ENCODE results near the gene THAP11.
"Not testable (repeated sequence)": the region's sequence is repeated elsewhere in the genome, so short reads cannot be mapped to it uniquely, and the experiment has no call there.

Gene THAP11

DNA sequence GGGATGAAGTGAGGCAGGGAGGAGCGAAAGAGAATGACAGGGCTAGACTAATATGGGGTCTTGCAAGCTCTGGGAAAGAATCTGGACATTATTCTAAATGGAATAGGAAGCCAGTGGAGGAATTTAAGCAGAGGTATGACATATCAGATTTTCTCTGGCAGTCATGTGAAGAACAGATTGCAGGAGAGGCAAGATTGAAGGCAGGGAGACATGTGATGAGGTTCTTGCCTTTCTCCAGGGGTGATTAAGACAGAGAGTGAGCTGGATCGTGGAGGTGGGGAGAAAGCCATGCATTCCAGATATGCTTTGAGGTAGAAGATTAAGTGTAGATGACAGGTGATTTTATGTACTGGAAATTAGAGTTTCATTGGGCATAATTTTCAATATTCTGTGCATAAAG is 4.3 kb upstream of the THAP11 start:
- no peak for DNase-seq

DNA sequence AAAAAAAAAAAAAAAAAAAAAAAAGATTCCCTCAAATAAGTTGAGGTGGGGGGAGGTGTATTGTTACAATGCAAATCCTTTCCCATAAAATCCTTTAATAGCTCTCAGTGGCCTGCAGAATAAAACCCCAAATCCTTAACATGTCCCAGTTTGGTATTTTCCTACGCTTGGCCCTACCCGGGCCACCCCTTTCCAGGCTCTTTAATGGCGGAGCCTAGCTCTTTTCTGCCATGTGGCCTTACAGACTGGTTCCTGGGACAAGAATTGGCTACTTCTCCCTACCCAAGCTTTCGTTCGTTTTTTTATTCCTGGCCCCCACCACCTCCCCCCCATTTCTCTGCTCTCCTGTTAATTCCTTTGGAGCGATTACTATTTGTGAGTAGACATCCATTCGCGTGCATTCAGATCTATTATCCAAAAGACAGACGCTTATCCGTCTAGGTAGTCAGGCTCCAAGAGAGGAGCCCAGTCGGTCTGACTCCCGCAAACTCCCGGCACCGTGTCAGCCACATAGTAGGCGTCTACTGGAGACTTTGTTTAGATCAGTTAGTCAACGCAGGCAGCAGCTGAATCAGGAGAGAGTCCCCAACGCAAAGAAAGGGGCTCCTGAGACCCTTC is 813 bp upstream of the THAP11 start:
- no peak for DNase-seq

DNA sequence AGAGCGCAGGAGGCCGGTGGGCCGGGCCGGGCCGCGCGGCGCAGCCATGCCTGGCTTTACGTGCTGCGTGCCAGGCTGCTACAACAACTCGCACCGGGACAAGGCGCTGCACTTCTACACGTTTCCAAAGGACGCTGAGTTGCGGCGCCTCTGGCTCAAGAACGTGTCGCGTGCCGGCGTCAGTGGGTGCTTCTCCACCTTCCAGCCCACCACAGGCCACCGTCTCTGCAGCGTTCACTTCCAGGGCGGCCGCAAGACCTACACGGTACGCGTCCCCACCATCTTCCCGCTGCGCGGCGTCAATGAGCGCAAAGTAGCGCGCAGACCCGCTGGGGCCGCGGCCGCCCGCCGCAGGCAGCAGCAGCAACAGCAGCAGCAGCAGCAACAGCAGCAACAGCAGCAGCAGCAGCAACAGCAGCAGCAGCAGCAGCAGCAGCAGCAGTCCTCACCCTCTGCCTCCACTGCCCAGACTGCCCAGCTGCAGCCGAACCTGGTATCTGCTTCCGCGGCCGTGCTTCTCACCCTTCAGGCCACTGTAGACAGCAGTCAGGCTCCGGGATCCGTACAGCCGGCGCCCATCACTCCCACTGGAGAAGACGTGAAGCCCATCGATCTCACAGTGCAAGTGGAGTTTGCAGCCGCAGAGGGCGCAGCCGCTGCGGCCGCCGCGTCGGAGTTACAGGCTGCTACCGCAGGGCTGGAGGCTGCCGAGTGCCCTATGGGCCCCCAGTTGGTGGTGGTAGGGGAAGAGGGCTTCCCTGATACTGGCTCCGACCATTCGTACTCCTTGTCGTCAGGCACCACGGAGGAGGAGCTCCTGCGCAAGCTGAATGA is 606 bp downstream of the THAP11 start:
- DNase-seq = peak; percentile 30

DNA sequence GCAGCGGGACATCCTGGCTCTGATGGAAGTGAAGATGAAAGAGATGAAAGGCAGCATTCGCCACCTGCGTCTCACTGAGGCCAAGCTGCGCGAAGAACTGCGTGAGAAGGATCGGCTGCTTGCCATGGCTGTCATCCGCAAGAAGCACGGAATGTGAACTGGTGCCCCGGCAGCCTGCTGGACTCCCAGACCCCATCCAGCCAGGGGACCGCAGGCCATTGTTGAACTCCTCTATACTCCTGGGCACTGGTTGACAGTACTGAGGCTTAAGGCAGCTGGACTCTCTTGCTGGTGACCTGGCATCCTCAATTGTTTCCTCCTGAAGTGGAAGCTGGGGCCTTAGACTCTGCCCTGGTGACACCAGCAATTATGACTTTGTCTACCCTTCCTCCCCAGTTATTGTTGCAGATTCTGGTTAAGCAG is 1.2 kb downstream of the THAP11 start:
- DNase-seq = peak; percentile 30

DNA sequence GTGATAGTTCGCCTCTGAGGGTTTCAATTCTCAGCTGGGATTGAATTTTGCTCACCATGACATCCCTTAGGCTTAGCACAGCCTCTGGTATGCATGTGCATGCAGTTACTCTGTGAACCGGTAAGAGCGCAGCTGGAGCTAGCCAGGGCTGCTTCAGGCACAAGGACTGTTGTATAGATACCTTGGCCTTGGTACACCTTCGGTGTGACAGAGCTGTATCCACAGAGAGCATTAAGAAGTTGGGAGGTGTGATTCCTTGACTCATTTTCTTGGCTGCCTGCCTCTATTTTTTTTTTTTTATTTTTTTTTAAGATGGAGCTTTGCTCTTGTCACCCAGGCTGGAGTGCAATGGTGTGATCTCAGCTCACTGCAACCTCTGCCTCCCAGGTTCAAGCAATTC is 2.4 kb downstream of the THAP11 start:
- peak; percentile 9 for DNase-seq

DNA sequence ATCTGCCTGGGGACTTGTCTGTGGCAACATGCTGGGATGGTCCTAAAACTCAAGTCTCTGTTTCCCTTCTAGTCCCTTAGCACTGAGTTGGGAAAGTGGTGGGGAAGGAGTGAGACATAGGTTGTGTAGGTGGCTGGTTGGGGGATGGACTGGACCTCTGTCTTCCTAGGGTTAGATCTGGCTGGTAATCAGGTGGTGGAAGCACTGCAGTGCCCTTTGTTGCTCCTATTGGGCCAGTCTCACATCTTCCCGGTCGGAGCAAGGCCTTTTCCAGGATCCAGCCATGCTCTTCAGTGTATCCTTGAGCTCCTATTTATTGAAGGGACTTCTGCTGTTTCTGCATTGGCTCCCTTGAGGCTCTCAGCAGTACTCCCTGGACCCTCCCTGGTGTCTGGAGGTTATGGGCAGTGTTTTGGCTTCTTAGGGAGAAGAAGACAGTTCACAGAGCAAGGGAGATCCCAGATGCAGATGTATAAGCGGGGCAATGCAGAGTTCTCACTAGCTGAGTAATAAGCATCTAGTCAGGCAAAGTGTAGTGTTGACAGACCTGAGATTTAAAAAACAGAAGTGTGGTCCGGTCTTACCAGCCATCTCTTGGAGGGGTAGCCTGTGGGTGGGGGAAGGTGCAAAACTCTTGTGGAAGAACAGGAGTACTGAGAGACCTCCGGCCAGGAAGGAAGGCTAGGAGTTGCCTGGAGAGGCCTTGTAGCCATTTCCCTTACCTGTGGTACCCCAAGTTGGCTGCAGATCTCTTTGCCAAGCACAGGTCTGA is 3.4 kb downstream of the THAP11 start:
- DNase-seq = no peak

DNA sequence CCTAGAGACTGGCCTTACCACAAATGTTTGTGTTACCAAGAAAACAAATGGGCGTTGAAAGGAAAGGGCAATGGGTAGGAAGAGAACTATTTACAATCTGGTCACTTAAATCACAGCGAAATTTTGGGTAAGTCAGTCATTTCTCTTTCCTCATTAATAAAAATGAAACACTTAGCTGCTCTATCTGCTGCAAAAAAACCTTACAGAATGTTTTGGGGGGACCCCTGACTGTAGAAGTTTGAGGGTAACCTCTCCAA is 3.9 kb downstream of the THAP11 start:
- no peak for DNase-seq

DNA sequence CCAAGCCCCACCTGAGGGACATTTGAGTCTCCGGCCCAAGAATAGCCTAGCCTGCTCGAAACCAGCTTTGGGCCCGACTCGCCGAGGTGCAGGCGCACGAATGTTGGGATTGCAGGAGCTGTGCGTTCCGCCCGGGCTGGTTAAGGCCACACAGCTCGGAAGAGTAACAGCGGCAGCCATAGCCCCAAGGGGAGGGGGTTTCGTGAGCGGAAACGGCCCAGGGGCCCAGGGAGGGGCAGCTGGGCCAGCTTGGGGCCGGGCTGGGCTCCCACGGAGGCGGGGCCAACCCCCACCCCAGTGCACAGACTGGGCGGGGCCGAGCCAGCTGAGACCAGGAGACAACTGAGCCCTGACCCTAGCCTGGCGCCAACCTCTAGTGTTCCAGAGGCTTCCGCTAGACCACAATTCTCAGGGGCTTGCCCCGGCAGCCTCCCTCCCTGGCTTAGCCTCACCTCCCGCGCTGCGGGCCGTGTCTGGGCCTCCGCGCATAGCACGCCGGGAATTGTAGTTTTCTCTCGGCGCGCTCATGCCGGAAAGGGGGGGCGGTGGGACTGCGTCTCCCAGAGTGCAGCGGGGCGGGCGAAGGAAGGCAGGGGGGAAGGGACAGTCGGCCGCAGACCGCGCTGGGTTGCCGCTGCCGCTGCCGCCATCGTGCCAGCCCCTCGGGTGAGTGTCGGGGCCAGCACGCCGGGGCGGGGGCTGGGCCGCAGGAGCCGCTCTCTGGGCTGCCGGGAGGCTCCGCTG is 4.4 kb downstream of the THAP11 start, which contains the start of gene NUTF2:
TSS of gene NUTF2 (plus strand) at position 614 of the 744 bp plus-strand sequence. CDS start 18,198 bp downstream, outside the sequence.
- DNase-seq = peak; percentile 86

DNA sequence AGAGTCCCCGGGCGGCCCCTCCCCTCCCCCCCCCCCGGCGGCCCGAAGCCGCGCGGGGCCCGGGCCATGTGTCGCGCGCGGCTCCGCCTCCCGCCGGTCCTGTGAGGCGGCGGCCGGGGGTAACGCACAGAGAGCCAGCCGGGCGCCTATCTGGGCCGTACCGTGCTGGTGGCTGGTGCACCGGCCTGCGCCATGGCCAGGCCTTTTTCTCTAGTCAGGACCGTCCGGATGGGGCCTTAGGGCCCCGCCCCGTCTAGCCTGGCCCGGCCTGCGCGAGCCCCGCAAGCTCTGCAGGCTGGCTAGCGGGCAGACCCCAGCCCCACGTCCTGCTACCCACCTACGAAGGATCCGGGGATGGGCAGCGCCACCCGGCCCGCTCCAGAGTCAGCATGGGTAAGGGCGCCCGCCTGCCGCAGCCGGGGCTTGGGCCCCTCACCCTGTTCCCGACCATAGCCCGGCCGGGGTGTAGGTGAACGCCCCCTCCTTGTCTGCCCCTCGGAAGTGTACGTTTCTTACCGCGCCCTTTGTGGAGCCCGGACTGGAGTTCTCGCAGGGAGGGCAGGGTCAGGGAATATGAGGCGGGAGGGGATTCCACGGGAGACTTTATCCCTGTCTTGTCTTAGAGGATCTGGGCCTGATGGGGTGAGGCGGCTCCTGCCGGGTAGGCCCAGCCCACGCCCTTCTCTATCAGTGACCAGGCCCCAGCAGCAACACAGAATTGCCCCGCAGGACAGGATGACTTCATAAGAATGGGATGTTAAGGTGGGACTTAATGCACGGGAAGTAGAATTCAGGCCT is 5.1 kb downstream of the THAP11 start, which contains the start of gene CENPT:
TSS of gene CENPT (minus strand) at position 630 of the 798 bp plus-strand sequence. CDS start 13,834 bp downstream, outside the sequence.
- no peak for DNase-seq

DNA sequence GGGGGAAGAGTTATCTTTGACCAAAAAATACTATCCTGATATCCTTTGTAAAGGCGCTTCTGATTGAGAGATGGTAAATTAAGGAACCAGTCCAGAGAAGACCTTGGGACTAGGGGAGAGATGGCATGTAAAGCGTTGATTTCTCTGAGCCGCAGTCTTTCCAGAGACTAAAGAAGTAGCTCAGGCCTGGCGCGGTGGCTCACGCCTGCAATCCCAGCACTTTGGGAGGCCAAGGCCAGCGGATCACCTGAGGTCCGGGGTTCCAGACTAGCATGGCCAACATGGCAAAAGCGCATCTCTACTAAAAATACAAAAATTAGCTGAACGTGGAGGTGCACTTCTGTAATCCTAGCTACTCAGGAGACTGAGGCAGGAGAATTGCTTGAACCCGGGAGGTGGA is 6.0 kb downstream of the THAP11 start:
- no peak for DNase-seq

DNA sequence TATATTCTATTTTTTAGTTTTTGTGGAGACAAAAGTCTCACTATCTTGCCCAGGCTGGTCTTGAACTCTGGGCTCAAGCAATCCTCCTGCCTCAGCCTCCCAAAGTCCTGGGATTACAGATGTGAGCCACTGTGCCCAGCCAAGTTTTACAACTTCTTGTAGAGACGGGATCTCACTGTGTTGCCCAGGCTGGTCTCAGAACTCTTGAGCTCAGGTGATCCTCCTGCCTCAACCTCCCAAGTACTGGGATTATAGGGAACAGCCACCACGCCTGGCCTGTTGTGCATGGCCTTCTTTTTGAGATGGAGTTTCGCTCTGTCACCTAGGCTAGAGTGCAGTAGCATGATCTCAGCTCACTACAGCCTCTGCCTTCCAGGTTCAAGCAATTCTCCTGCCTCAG is 11.6 kb downstream of the THAP11 start:
- no peak for DNase-seq

DNA sequence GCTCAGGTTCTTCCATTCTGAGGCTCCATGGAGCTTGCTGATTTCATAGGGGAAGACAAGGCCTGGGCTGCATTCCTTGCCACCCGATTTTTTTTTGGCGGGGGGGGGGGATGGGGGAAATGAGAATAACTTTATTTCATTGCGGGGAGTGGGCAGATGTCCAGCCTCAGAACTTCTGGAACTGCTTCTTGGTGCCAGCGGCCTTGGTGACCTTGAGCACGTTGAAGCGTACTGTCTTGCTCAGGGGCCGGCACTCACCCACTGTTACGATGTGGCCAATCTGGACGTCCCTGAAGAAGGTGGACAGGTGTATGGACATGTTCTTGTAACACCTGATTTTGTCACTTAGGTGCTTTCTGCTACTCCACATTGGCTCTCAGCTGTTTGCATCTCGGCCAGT is 13.7 kb downstream of the THAP11 start:
- no peak for DNase-seq

DNA sequence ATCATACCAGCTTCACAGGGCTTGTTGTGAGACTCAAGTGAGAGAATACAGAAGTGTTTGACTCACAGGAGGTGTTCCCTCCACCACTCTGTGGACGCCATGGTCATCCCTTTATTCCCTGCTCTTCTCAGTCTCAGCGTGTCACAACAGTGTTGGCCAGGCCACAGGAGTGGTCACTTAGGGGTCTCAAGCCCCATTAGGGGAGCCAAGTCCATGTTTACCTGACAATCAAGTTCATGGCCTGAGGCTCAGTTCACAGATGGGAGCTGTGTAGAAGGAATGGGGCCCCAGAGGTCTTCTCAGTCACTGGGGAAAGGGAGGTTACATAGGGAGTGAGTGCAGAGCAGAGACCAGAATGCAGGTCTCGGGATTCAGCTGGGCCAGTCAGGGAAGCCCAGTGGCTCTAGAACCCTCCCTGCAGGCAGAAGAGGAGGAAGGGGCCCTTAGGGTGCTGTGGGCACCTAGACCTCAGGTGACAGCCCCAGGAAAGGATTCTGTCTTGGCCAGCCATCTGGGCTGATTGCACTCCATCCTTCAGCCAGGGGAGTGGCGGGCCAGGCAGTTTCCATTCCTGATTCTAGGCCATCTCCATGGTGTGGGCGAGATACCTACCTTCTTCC is 14.9 kb downstream of the THAP11 start:
- no peak for DNase-seq

DNA sequence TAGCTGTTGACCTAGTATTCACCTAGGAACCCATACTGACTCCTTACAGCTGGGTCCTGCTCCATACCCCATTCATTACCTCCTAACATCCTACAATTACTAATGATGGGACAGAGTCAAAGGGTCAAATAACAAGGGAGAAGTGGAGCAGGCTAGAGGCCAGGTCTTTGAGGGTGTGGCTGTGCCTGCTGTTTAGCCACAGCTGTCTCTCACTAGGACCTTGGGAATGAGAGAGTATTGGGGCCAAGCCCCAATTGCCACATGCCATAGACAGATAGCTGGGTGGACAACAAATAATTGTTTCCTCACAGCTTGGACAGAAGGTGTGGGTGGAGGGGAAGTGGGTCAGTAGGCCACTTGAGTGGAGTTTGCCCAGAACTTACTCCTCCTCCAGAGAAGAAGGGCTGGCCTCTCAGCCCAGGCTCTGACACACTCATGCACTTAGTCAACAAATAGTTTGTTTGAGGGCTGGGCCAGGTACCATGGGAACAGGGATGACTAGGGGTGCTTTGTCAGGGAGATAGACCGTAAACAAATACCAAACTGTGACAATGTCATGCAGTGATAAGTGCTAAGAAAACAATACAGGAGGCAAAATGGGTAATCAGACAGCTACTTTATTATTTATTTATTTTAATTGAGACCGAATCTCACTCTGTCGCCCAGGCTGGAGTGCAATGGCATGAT is 15.6 kb downstream of the THAP11 start:
- peak; percentile 81 for DNase-seq

DNA sequence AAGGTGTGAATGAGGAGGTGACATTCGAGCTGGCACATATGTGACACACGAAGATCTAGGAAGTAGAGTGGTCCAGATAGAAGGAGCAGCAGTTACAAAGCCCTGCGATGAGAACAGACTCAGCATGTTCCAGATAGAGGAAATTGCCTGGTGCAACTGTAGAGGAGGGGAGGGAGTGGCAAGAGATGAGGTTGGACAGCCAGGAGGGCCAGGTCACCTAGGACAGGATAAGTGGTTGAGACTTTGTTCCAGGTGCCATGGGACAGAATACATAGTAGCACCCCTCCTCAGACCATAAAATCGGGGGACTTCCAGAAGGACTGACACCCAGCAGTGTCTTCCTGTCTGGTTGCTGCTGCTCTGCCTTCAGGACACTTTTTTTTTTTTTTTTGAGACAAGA is 16.4 kb downstream of the THAP11 start:
- no peak for DNase-seq

DNA sequence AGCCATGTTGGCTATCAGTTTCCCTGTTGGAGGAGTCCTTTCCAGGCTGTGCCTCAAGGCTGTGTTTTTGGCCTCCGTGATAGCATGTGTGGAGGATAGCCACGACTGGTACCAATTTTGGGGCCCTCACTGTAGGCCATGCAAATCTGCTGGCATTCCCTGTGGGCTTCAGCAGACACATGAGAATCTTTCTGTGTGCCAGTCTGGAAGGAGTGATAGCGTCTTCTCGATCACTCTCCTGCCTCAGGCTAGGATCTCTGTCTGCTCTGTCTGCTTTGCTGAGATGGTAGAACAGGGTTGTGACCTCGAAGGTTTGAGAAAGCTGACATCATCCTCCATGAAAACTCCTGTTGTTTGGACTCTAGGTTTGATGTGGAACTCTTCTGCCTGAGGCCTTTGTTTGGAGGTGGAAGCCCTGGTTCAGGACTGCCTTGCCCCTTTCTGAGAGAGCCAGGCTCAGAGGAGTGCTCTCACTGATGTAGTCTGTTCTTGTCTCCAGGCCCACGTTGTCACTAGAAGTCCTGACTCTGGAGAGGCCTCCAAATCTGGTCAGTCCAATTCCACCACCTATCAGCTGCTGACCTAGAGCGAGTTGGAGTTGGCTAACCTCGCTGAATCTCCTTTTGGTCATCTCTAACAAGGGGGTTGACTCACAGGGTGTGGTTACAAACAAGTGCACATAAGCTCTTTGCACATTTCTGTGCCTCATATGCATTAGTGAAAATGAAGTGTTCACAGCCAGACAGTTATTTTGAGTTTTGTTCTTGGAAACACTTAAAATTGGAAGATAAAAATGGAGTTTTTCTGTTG is 18.7 kb downstream of the THAP11 start:
- DNase-seq = no peak

DNA sequence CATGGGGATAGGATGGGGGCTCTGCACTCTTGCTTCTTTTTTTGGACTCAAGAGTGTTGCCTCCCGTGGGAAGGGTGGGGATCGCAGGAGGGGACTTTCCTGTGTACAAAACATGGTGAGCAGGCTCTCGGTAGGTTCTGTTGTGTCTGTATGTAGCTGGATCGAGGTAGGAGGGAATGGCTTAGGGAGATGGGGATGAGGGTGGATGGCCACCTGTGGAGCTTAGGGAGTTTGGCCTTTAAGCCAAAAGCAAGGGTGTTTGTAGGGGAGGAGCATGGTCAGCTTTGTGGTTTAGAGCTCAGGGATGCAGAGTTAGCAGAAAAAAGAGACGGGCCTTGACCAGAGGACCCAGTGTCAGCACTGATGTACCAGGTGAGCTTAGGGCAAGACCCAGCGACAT is 19.8 kb downstream of the THAP11 start:
- no peak for DNase-seq

DNA sequence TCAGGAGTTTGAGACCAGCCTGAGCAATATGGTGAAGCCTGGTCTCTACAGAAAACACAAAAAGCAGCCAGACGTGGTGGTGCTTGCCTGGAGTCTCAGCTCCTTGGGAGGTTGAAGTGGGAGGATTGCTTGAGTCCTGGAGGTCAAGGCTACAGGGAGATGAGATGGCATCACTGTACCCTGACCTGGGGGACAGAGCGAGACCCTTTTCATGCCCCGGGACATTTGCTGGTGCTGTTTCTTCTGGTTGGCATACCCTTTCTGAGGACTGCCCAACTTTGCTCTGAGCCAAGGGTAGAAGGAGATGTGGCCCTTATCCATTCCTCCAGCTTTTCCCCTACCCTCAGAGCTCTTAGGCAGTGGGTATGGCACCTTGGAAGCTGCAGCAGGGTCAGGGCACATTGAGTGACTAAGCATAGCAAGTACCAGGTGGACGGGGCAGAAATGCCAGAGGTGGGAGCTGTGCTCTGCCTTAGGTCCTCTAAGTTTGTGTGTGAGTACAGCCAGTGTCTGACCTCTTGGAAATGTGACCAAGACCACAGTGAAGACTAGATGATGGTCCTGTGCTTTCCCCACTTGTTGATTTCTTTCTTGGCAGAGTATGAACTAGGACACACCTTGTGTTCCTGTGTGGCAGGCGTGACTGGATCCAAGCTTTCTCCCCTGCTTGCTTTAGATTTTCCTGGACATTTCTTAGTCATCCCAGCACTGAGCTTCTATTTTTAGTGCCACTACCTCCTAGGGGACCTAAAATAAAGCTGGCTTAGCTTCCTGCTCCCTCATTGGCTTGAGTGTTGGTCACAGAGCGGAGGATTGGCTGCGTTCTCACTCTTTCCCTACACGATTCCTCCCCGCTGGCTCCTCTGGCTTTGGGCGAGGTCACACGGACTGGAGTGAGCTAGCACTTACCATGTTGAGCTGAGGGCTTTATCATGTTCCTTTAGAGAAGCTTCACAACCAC is 20.8 kb downstream of the THAP11 start:
- DNase-seq = no peak

DNA sequence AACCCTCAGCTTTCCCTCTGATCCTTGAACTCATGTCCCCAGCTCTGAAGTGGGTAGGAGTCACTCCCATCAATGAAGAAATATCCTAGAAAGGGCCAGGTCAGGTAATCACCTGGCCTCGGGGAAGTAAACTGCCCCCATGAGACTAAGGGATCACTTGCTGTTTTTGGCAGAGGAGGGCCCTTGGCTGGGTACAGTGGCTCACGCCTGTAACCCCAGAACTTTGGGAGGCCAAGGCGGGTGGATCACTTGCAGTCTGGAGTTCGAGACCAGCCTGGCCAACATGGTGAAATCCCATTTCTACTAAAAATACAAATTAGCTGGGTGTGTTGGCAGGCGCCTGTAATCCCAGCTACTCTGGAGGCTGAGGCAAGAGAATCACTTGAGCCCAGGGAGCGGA is 21.9 kb downstream of the THAP11 start:
- not testable (repeated sequence) for DNase-seq
